Measurements from ENCODE around the gene IDH2.
A peak's percentile ranks its signal among the peaks of the same experiment; 100 is the strongest.
"Not testable (repeated sequence)": the region's sequence is repeated elsewhere in the genome, so short reads cannot be mapped to it uniquely, and the experiment has no call there.

The IDH2 gene

GRCh38 chr15:90113166-90113565 is 10.9 kb upstream of the IDH2 start:
- no peak for DNase-seq

- DNase-seq, result not testable (repeated sequence)
These were observed 7.0 kb upstream of the IDH2 start for GRCh38 chr15:90109163-90109751.

GRCh38 chr15:90108038-90108437 is 5.8 kb upstream of the IDH2 start:
- not testable (repeated sequence) for DNase-seq

- no peak for DNase-seq
These were observed 4.4 kb upstream of the IDH2 start for GRCh38 chr15:90106522-90107117.

- no peak for DNase-seq
These were observed 3.3 kb upstream of the IDH2 start for GRCh38 chr15:90105521-90105920.

GRCh38 chr15:90104551-90104950 is 2.3 kb upstream of the IDH2 start:
- DNase-seq, result no peak

GRCh38 chr15:90103701-90104329 is 1.5 kb upstream of the IDH2 start:
- no peak for DNase-seq

- peak; percentile 38 to 40 for DNase-seq
These were observed 919 bp downstream of the IDH2 start for GRCh38 chr15:90101130-90101968.

GRCh38 chr15:90099868-90100831 is 2.1 kb downstream of the IDH2 start:
- DNase-seq, result peak in 1 of 2 donors; percentile 34

- peak; percentile 36 to 70 for DNase-seq
These were observed 3.0 kb downstream of the IDH2 start for GRCh38 chr15:90099072-90099867.

GRCh38 chr15:90097475-90097874 is 4.8 kb downstream of the IDH2 start:
- DNase-seq, result peak; percentile 68 to 84

GRCh38 chr15:90095521-90095959 is 6.7 kb downstream of the IDH2 start:
- DNase-seq, result peak in 1 of 2 donors; percentile 58

GRCh38 chr15:90091156-90091931 is 10.9 kb downstream of the IDH2 start:
- no peak for DNase-seq

- DNase-seq, result no peak
These were observed 11.9 kb downstream of the IDH2 start for GRCh38 chr15:90090226-90090848.

- no peak for DNase-seq
These were observed 14.7 kb downstream of the IDH2 start for GRCh38 chr15:90087454-90088154.

GRCh38 chr15:90086868-90087268 is 15.4 kb downstream of the IDH2 start:
- DNase-seq, result peak; percentile 60

- no peak for DNase-seq
These were observed 16.7 kb downstream of the IDH2 start for GRCh38 chr15:90085565-90085964.

GRCh38 chr15:90084876-90085423 is 17.3 kb downstream of the IDH2 start:
- no peak for DNase-seq

All from CD4-positive, alpha-beta T cell treated with Interleukin-4 for 1 hour (primary cell).